Putamen (tissue), 1 donor: ENCODE data around the gene FKBP1A.
"Not testable (repeated sequence)": the region's sequence is repeated elsewhere in the genome, so short reads cannot be mapped to it uniquely, and the experiment has no call there.

Source experiments
- DNase-seq: peaks from one replicate; pipeline ENCODE4 v3.0.0-alpha.2; 2016; ENCODE audit warnings: low spot score

Gene FKBP1A

GRCh38 chr20:1364106-1364505, 28.7 kb downstream of the FKBP1A start:
- no peak for DNase-seq

- no peak for DNase-seq
Observed at GRCh38 chr20:1363522-1363921, 29.3 kb downstream of the FKBP1A start.

- DNase-seq, result no peak
Observed at GRCh38 chr20:1362484-1362883, 30.4 kb downstream of the FKBP1A start.

- no peak for DNase-seq
Observed at GRCh38 chr20:1360094-1360846, 32.6 kb downstream of the FKBP1A start.

- no peak for DNase-seq
Observed at GRCh38 chr20:1357921-1358671, 34.8 kb downstream of the FKBP1A start.

- DNase-seq, result no peak
Observed at GRCh38 chr20:1353956-1354355, 38.9 kb downstream of the FKBP1A start.

GRCh38 chr20:1346315-1346969, 46.4 kb downstream of the FKBP1A start:
- DNase-seq, result no peak

- no peak for DNase-seq
Observed at GRCh38 chr20:1345756-1346093, 47.1 kb downstream of the FKBP1A start.

- DNase-seq, result no peak
Observed at GRCh38 chr20:1345030-1345755, 47.7 kb downstream of the FKBP1A start.

- not testable (repeated sequence) for DNase-seq
Observed at GRCh38 chr20:1343446-1344124, 49.3 kb downstream of the FKBP1A start.

GRCh38 chr20:1341561-1342265, 51.1 kb downstream of the FKBP1A start:
- no peak for DNase-seq

- no peak for DNase-seq
Observed at GRCh38 chr20:1338801-1339200, 54.1 kb downstream of the FKBP1A start.

GRCh38 chr20:1338096-1338495, 54.8 kb downstream of the FKBP1A start:
- no peak for DNase-seq

- no peak for DNase-seq
Observed at GRCh38 chr20:1337441-1337840, 55.4 kb downstream of the FKBP1A start.

GRCh38 chr20:1336699-1337367, 56.0 kb downstream of the FKBP1A start:
- no peak for DNase-seq

GRCh38 chr20:1335961-1336698, 56.7 kb downstream of the FKBP1A start:
- no peak for DNase-seq

- no peak for DNase-seq
Observed at GRCh38 chr20:1334761-1335160, 58.1 kb downstream of the FKBP1A start.

- DNase-seq, result no peak
Observed at GRCh38 chr20:1334370-1334731, 58.5 kb downstream of the FKBP1A start.

GRCh38 chr20:1333462-1334369, 59.1 kb downstream of the FKBP1A start:
- no peak for DNase-seq
